Astrocyte of the cerebellum (primary cell): Measurements from ENCODE around the gene MPV17L.
"Not testable (repeated sequence)": the region's sequence is repeated elsewhere in the genome, so short reads cannot be mapped to it uniquely, and the experiment has no call there.

Experiments used
- DNase-seq: peaks from one replicate; pipeline ENCODE4 v3.0.0-alpha.2; 2011; ENCODE audit warnings: low read depth
- H3K4me3 ChIP-seq: 2 replicates; pipeline ENCODE4 v1.5.1; 2011; ENCODE audit warnings: mild to moderate bottlenecking, low read depth, low read length, moderate library complexity
- in situ Hi-C: cut with HindIII; loops from 2 replicates; pipeline ENCODE4 v1.10.0; 2017; ENCODE audit warnings: low sequenced_read_pairs
- TF ChIP-seq, protein P1 (sequence below): IDR thresholded peaks from 2 replicates; pipeline ENCODE4 v1.5.1; 2012; ENCODE audit warnings: low read length, low read depth, moderate library complexity, mild to moderate bottlenecking; ENCODE audit errors: missing control alignments

The MPV17L gene

DNA sequence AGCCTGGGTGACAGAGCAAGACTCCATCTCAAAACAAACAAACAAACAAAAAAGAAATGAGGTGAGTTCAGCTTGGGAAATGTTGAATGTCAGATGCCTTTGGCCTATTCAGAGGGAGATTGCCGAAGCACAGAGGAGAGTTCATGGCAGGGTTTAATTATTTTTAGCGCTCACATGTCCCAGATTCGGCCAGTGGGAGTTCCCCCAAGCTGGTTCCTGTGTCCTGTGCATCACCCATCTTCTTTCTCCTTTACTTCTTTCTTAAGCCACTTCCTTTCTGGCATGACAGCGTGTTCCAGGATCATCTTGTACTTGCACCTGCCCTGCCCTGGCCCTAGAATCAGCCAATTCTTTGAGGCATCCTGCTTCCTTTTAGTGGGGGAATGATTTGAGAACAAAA is 9.2 kb downstream of the MPV17L start:
- in situ Hi-C loops, result no loop called here
- TF ChIP-seq, protein P1, sequence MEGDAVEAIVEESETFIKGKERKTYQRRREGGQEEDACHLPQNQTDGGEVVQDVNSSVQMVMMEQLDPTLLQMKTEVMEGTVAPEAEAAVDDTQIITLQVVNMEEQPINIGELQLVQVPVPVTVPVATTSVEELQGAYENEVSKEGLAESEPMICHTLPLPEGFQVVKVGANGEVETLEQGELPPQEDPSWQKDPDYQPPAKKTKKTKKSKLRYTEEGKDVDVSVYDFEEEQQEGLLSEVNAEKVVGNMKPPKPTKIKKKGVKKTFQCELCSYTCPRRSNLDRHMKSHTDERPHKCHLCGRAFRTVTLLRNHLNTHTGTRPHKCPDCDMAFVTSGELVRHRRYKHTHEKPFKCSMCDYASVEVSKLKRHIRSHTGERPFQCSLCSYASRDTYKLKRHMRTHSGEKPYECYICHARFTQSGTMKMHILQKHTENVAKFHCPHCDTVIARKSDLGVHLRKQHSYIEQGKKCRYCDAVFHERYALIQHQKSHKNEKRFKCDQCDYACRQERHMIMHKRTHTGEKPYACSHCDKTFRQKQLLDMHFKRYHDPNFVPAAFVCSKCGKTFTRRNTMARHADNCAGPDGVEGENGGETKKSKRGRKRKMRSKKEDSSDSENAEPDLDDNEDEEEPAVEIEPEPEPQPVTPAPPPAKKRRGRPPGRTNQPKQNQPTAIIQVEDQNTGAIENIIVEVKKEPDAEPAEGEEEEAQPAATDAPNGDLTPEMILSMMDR, result no peak
- no peak for DNase-seq
- no peak overlapping the region for H3K4me3 ChIP-seq

DNA sequence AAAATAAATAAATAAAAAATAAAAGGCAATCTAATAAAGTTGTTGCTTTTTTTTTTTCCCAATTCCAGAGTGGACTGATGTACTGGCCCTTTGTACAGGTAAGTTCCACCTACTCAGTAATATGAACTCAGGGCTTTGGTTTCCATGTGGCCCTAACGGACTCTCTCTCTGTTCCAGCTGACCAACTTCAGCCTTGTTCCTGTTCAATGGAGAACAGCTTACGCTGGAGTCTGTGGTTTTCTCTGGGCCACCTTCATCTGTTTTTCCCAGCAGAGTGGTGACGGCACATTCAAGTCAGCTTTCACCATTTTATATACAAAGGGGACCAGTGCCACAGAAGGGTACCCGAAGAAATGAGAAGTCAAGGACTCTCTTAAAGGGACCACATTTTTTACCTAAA is 12.2 kb downstream of the MPV17L start:
- DNase-seq, in situ Hi-C loops, H3K4me3 ChIP-seq: not testable (repeated sequence)

DNA sequence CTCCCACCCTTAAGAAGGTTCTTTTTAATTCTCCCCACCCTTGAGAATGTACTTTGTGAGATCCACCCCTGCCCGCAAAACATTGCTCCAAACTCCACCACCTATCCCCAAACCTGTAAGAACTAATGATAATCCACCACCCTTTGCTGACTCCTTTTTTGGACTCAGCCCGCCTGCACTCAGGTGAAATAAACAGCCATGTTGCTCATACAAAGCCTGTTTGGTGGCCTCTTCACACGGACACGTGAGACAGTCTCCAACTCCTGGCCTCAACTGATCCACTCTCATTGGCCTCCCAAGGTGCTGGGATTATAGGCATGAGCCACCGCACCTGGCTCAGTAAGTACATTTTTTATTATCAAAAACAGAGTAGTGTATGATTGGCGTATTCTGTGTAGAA is 13.9 kb downstream of the MPV17L start:
- H3K4me3 ChIP-seq, in situ Hi-C loops, DNase-seq: not testable (repeated sequence)

DNA sequence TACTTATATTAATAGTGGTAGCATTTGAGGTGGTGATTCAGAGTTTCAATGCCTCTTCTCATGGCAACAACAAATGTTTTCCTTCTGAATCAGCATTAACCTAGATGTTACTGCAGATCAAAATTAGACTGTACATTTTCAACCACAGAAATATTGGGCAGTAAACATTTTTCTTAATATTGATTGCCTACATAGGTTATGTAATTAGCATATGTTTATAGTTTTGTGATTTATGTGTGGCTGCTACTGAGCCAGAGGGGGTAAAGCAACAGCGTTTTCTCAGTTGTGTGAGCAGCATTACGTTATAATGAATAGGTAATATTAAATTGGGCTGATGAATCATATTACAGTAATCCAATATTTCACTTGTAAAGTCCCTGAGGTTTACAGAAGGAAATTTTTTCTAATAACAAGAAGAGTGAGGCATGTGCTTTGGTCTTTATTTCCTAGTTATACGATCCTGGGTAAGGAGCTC is 20.0 kb downstream of the MPV17L start:
- no peak overlapping the region for H3K4me3 ChIP-seq
- in situ Hi-C loops, result no loop called here
- TF ChIP-seq, protein P1, result no peak
- DNase-seq, result no peak

DNA sequence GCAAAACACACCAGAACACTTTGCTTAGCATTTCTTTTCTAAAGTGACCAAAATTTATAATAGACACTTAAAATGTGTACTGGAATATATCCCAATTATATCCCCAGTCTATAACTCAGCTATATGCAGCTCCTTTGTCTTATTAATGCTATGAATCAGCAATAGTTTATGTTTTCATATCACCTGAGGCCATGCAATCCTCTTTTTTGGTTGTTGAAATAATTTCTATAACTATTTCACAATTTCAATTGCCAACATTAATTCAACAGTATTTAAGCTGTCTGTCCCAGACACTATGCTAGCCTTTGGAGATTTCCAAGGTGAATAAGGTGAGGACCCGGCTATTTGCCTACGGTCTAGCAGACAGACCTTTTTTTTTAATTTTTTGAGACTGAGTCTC is 21.6 kb downstream of the MPV17L start:
- H3K4me3 ChIP-seq, result no peak overlapping the region
- in situ Hi-C loops, result no loop called here
- DNase-seq, result no peak
- TF ChIP-seq, protein P1, result no peak

DNA sequence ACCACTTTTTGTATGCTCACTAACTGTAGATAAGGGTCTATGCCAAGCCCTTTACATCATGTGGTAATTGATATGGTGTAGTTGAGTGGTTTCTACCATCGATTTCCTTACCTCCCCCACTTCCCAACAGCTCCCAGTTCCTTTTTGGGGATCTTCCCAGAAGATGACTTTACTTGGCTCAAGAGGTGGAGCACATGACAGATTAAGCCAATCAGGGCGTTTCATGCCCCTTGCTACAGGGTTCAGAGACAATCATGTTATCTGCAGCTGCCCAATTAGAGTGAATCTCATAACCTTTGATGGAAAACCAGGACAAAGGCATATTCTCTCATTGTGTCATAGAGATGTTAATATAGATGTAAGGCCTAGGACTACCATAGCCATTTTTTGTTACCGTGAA is 22.7 kb downstream of the MPV17L start:
- no peak for DNase-seq
- in situ Hi-C loops, result no loop called here
- TF ChIP-seq, protein P1, result no peak
- no peak overlapping the region for H3K4me3 ChIP-seq

DNA sequence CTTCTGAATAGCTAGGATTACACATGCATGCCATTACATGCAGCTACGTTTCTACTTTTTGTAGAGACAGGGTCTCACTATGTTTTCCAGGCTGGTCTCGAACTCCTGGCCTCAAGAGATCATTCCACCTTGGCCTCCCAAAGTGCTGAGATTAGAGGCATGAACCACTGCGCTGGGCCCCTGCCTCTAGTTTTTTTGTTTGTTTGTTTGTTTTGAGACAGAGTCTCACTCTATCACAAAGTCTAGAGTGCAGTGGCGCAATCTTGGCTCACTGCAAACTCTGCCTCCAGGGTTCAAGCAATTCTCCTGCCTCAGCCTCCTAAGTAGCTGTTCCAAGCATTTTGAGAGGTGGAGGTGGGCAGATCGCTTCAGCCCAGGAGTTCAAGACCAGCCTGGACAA is 26.1 kb downstream of the MPV17L start:
- in situ Hi-C loops, H3K4me3 ChIP-seq, DNase-seq: not testable (repeated sequence)

DNA sequence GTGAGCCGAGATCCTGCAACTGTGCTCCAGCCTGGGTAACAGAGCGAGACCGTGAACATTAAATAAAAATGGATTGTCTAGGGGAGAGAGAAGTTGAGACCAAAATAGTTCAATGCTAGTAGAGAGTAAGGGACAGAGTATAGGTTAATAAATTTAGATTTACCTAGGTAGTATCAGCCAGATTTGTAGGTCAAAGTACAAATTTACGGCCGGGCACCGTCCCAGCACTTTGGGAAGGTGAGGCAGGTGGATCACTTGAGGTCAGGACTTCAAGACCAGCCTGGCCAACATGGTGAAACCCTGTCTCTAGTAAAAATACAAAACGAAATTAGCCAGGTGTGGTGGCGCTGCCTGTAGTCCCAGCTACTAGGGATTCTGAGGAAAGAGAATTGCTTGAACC is 26.7 kb downstream of the MPV17L start:
- in situ Hi-C loops, result no loop called here
- TF ChIP-seq, protein P1, result no peak
- no peak for DNase-seq
- no peak overlapping the region for H3K4me3 ChIP-seq
